HFFc6 (cell line): Measurements from ENCODE around the gene SKIC8. TPM values are rescaled to one million over a fixed set of nuclear protein-coding genes. Genes with fewer than 3 reads are reported as not detected.

Source experiments
- DNase-seq: peaks from one replicate; pipeline ENCODE4 v3.0.0-alpha.2; 2018
- H3K27ac Mint-ChIP-seq: 2 replicates; pipeline ENCODE4 v1.8.0; 2020; ENCODE audit warnings: mild to moderate bottlenecking, mixed read lengths
- H3K27me3 Mint-ChIP-seq: 2 replicates; pipeline ENCODE4 v1.8.0; 2021; ENCODE audit warnings: mild to moderate bottlenecking, moderate library complexity, mixed read lengths; ENCODE audit not compliant: insufficient read depth
- H3K36me3 Mint-ChIP-seq: 2 replicates; pipeline ENCODE4 v1.8.0; 2021; ENCODE audit warnings: low read depth, mixed read lengths
- H3K4me1 Mint-ChIP-seq: 2 replicates; pipeline ENCODE4 v1.8.0; 2020; ENCODE audit warnings: low read depth, mixed read lengths
- H3K4me3 Mint-ChIP-seq: 2 replicates; pipeline ENCODE4 v1.8.0; 2020; ENCODE audit warnings: mild to moderate bottlenecking, moderate library complexity, mixed read lengths
- H3K9me3 Mint-ChIP-seq: 2 replicates; pipeline ENCODE4 v1.8.0; 2020; ENCODE audit warnings: mild to moderate bottlenecking, mixed read lengths
- CTCF ChIP-seq: fragments of 200-600 bp; sonication (generic); IDR thresholded peaks from 2 replicates; pipeline ENCODE4 v1.5.0; 2021; ENCODE audit warnings: antibody characterized with exemption, mild to moderate bottlenecking
- total RNA-seq, 6 experiments: library from RNA; stranded (reverse); fragmentation: NEBNext Ultra II Directional; extraction: Animal tissue kit (Norgen Biotek cat#: 25700); gene quantifications; 2 replicates in 1 of 6; 3 replicates in 5 of 6; pipeline ENCODE4 v1.2.3, GENCODE V29; 2021

The SKIC8 gene
- total RNA-seq, 6 experiments from 2014 or later = 43.9 to 48.1 (median 47.0) TPM

GRCh38 chr15:78263351-78263781, 36.0 kb downstream of the SKIC8 start:
- Mint-ChIP-seq H3K4me3 (no peak overlapping the region), H3K4me1 (peaks cover 11% of the 10 kb centered on the region), H3K27me3 (peaks cover 29% of the 10 kb centered on the region), H3K27ac (no peak overlapping the region), H3K9me3 (no peaks in the 10 kb centered on the region), H3K36me3 (no peaks in the 10 kb centered on the region)
- TF ChIP-seq CTCF = no peak
- no peak for DNase-seq

- no peak overlapping the region for H3K4me3 Mint-ChIP-seq
- H3K36me3 Mint-ChIP-seq = no peaks in the 10 kb centered on the region
- no peak overlapping the region for H3K27ac Mint-ChIP-seq
- peaks cover 11% of the 10 kb centered on the region for H3K4me1 Mint-ChIP-seq
- H3K9me3 Mint-ChIP-seq = no peaks in the 10 kb centered on the region
- no peak for DNase-seq
- TF ChIP-seq CTCF = no peak
- H3K27me3 Mint-ChIP-seq = peaks cover 30% of the 10 kb centered on the region
Observed at GRCh38 chr15:78261062-78261461, 38.3 kb downstream of the SKIC8 start.

- Mint-ChIP-seq H3K36me3 (no peaks in the 10 kb centered on the region), H3K4me3 (no peak overlapping the region), H3K9me3 (no peaks in the 10 kb centered on the region), H3K27ac (no peak overlapping the region), H3K27me3 (peaks cover 32% of the 10 kb centered on the region), H3K4me1 (peaks cover 5% of the 10 kb centered on the region)
- no peak for TF ChIP-seq CTCF
- no peak for DNase-seq
Observed at GRCh38 chr15:78260489-78260888, 38.9 kb downstream of the SKIC8 start.

GRCh38 chr15:78259232-78259631, 40.2 kb downstream of the SKIC8 start:
- Mint-ChIP-seq H3K4me1 (no peaks in the 10 kb centered on the region), H3K27me3 (peaks cover 25% of the 10 kb centered on the region), H3K27ac (no peak overlapping the region), H3K36me3 (no peaks in the 10 kb centered on the region), H3K4me3 (no peak overlapping the region), H3K9me3 (no peaks in the 10 kb centered on the region)
- TF ChIP-seq CTCF = no peak
- DNase-seq = no peak

- peaks cover 16% of the 10 kb centered on the region for H3K27me3 Mint-ChIP-seq
- H3K4me1 Mint-ChIP-seq = no peaks in the 10 kb centered on the region
- no peak for DNase-seq
- TF ChIP-seq CTCF = no peak
- H3K9me3 Mint-ChIP-seq = no peaks in the 10 kb centered on the region
- H3K4me3 Mint-ChIP-seq = no peak overlapping the region
- H3K27ac Mint-ChIP-seq = no peak overlapping the region
- no peaks in the 10 kb centered on the region for H3K36me3 Mint-ChIP-seq
Observed at GRCh38 chr15:78257681-78258080, 41.7 kb downstream of the SKIC8 start.

- TF ChIP-seq CTCF = no peak
- H3K4me1 Mint-ChIP-seq = no peaks in the 10 kb centered on the region
- no peaks in the 10 kb centered on the region for H3K9me3 Mint-ChIP-seq
- no peaks in the 10 kb centered on the region for H3K36me3 Mint-ChIP-seq
- no peak overlapping the region for H3K27ac Mint-ChIP-seq
- peaks cover 20% of the 10 kb centered on the region for H3K27me3 Mint-ChIP-seq
- no peak for DNase-seq
- H3K4me3 Mint-ChIP-seq = no peak overlapping the region
Observed at GRCh38 chr15:78256044-78256437, 43.4 kb downstream of the SKIC8 start.
